Measurements from ENCODE around the gene TAF1B.
"Not testable (repeated sequence)": the region's sequence is repeated elsewhere in the genome, so short reads cannot be mapped to it uniquely, and the experiment has no call there.

Gene TAF1B

DNA sequence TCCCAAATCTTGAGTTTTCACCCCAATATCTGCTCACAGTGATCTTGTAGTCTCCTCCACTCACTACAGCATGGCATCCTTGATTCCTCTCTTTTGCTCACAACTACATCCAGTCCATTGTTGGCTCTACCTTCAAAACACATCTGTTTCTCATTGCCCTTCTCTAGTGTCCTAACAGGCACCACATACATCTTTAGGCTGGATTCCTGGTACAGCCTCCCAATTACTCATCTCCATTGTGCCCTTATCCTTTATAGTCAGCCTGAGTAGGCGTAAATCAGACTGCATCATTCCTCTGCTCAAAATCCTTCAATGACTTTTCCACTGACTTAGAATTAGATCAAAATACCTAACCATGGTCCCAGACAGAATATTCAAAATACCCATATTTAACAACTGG is 10.7 kb upstream of the TAF1B start:
- no peak for DNase-seq

GRCh38 chr2:9835068-9835467 is 8.2 kb upstream of the TAF1B start:
- DNase-seq: not testable (repeated sequence)

- no peak for DNase-seq
Observed at GRCh38 chr2:9836074-9836473, 7.2 kb upstream of the TAF1B start.

GRCh38 chr2:9836517-9836916 is 6.8 kb upstream of the TAF1B start:
- DNase-seq: no peak

- DNase-seq: no peak
Observed at GRCh38 chr2:9837451-9837850, 5.8 kb upstream of the TAF1B start.

DNA sequence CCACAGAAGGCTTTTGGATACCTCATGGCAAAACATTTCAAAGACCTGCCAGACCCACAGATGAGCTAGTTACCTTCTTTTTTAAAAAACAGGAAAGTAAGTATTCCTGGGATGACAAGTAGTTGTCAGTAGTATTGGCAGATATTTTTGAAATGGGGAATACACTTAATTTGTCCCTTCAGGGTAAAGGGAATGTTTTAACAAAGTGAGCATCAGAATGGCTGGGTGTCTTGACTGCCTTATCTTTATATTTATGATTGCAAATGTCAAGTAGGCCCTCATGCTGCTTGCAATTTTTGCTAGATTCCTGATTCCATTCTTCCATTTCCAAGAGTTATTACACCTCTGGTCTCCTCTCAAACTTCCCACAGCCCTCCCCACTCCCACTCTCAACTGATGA is 4.9 kb upstream of the TAF1B start:
- no peak for DNase-seq

DNA sequence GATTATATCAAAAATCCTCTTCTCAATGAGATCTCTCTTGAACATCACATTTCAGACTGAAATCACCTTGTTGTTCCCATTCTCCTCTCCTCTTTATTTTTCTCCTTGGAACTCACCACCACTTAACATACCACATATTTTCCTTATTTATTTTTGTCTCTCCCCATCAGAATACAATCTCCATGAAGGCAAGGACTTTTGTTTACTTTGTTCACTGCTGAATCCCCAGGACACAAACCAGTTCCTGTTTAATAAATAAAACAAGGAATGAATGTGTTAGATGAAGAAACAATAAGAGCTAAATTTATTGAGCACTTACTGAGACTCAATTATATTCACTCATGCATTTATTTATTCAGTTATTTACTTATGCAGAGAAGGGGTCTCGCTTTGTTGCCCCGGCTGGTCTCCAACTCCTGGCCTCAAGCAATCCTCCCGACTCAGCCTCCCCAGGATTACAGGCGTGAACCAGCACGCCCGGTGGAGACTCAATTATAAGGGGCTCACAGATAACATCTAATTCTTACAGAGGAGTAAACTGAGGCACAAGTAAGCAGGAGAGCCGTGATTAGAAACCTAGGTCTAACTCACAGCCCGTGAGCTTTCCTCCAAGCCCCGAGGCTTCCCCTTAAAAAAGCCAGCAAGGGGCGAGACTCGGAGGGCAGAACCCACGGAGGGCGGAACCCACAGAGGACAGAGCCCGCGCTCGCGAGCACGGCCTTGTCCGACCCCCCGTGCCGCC is 616 bp upstream of the TAF1B start:
- no peak for DNase-seq

DNA sequence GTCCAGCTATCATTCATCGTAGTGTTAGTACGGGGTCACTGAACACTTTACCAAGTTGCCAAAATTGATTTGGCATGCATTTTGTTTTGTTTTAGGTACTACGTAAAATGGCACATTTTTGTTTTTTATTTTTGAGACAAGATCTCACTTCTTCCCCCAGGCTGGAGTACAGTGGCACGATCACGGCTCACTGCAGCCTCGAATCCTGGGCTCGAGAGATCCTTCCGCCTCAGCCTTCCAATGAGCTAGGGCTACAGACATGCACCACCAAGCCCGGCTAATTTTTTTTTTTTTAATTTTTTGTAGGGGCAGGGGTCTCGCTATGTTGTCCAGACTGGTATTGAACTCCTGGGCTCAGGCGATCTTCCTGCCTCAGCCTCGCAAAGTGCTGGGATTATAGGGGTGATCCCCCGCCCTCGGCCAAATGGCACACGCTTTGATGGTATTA is 786 bp downstream of the TAF1B start:
- peak; percentile 15 for DNase-seq

GRCh38 chr2:9844576-9844975 is 1.3 kb downstream of the TAF1B start:
- no peak for DNase-seq

GRCh38 chr2:9846554-9846953 is 3.3 kb downstream of the TAF1B start:
- no peak for DNase-seq

DNA sequence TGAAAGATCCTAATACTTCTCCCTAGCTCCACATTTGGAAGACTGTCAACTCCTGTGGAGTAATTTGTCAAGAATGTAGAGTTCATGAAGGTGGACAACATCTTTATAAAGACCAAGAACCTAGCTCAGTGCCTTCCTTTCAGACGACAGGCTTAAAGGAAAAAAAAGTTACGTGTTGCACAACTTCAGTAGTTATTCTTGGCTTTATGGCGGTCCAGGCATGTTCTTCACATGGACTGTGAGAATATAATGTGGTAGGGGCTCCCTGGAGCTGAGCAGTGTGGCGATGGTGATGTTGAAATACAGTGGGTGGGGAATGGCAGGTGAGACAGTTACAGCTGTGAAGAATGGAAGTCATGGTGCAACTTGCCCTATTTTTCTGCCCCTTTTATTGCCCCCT is 3.9 kb downstream of the TAF1B start:
- no peak for DNase-seq

GRCh38 chr2:9852881-9853280 is 9.6 kb downstream of the TAF1B start:
- DNase-seq: no peak

DNA sequence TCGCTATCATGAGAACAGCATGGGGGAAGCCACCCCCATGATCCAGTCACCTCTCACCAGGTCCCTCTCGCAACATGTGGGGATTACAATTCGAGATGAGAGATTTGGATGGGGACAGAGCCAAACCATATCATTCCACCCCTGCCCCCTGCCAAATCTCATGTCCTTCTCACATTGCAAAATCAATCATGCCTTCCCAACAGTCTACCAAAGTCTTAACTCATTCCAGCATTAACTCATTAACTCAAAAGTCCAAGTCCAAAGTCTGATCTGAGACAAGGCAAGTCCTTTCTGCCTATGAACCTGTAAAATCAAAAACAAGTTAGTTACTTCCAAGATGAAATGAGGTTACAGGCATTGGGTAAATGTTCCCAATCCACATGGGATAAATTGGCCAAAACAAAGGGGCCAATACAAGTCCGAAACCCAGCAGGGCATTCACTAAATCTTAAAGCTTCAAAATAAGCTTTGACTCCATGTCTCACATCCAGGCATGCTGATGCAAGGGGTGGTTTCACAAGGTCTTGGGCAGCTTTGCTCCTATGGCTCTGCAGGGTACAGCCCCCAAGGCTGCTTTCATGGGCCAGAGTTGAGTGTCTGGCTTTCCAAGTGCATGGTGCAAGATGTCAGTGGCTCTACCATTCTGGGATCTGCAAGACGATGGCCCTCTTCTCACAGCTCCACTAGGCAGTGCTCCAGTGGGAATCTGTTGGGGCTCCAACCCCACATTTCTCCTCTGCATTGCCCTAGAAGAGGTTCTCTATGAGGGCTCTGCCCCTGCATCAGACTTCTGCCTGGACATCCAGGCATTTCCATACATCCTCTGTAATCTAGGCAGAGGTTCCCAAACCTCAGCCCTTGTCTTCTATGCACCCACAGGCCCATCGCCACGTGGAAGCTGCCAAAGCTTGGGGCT is 14.8 kb downstream of the TAF1B start:
- no peak for DNase-seq

- DNase-seq: no peak
Observed at GRCh38 chr2:9858730-9859068, 15.4 kb downstream of the TAF1B start.

- not testable (repeated sequence) for DNase-seq
Observed at GRCh38 chr2:9860922-9861580, 17.8 kb downstream of the TAF1B start.

- DNase-seq: no peak
Observed at GRCh38 chr2:9867881-9868280, 24.6 kb downstream of the TAF1B start.

DNA sequence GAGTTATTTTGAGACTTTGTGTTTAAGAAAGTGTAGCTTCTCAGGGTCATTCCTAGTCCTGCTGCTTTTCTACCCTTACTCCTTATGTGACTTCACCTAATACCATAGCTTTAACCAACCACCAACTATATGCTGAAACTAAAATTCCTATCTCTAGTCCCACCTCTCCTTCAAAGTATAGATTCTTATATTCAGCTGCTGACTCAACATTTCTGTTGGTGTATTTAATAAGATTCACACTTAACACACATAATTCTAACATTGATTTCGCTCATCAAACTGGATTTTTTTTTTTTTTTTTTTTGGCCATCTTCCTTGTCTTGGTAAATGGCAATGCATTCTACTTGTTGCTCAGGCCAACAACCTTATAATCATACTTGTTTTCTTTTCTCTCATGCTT is 30.1 kb downstream of the TAF1B start:
- no peak for DNase-seq

- no peak for DNase-seq
Observed at GRCh38 chr2:9877026-9877425, 33.8 kb downstream of the TAF1B start.

- DNase-seq: no peak
Observed at GRCh38 chr2:9877726-9878125, 34.5 kb downstream of the TAF1B start.

DNA sequence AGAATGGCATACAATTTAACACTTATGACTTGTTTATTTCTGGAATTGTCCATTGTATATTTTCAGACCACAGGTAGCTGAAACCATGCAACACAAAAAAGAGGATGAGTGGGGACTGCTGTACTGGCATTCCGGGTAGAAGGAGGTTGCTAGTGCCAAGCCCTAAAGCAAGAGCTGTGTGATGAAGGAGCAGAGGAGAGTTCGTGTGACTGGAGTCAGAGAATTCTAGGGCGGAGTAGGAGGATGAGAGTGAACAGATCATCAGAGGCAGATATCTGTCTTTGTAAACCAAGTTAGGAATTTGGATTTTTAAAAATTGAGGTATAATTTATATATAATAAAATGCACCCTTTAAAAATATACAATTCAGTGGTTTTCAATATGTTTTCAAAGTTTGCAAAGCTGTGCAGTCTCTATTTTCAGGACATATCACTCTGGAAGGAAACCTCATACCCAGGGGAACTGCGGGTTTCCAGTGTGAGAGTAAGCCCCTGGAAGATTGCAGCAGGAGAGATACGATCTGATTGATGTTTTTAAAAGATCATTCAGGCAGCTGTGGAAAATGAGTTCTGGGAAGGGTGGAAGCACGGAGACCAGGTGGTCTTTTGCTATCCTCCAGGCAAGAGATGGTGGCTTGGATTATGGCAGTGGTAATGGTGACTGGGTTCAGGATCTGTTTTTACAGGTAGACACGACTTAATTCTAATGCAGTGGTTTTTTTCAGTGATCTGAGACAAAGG is 36.4 kb downstream of the TAF1B start:
- no peak for DNase-seq

- no peak for DNase-seq
Observed at GRCh38 chr2:9883897-9884296, 40.6 kb downstream of the TAF1B start.

- DNase-seq: no peak
Observed at GRCh38 chr2:9884436-9884835, 41.2 kb downstream of the TAF1B start.
